ENCODE results near the gene GZMM. TPM values are rescaled to one million over a fixed set of nuclear protein-coding genes. Genes with fewer than 3 reads are reported as not detected.

The GZMM gene
- total RNA-seq, 1 experiment from 2014 or later = 0.66 TPM

GRCh38 chr19:580274-580835 is 36.5 kb downstream of the GZMM start:
- no peak overlapping the region for H4K91ac ChIP-seq (ENCODE audit: insufficient read length, low read depth, low read length)
- no peak overlapping the region for H3T11ph ChIP-seq (ENCODE audit: low read length)
- H3K9me3 Mint-ChIP-seq = no peaks in the 10 kb centered on the region
- no peaks in the 10 kb centered on the region for H3K27me3 ChIP-seq (ENCODE audit: insufficient read depth, low read length)
- no peak overlapping the region for H3K23ac ChIP-seq (ENCODE audit: insufficient read length, low read depth, low read length)
- no peaks in the 10 kb centered on the region for H3K9me3 ChIP-seq (ENCODE audit: control insufficient read depth, low read depth, low read length)
- no peak overlapping the region for H2BK12ac ChIP-seq (ENCODE audit: insufficient read length, low read depth, low read length)
- H3K4me3 Mint-ChIP-seq = no peak overlapping the region
- peaks cover 3% of the 10 kb centered on the region for H3K79me1 ChIP-seq (ENCODE audit: insufficient read depth, low read depth, low read length, poor library complexity, severe bottlenecking)
- no peak overlapping the region for H2AFZ ChIP-seq (ENCODE audit: low read length)
- H3K79me2 ChIP-seq (ENCODE audit: insufficient read depth, low read length) = peaks cover 27% of the 10 kb centered on the region; the same call in 1 of the 2 replicates
- H3K4me1 Mint-ChIP-seq = peaks cover 4 to 15% of the 10 kb centered on the region in 2 experiments
- no peak overlapping the region for H4K8ac ChIP-seq (replicated peaks; ENCODE audit: insufficient read length, low read depth, low read length)
- peaks cover 2% of the 10 kb centered on the region for H4K20me1 ChIP-seq (ENCODE audit: control insufficient read depth, insufficient read depth, insufficient read length)
- no peak overlapping the region for H2AK5ac ChIP-seq (ENCODE audit: insufficient read length, low read length)
- no peak overlapping the region for H3K4ac ChIP-seq (ENCODE audit: low read depth, low read length)
- no peaks in the 10 kb centered on the region; the same call in none of the 2 replicates for H3K27me3 Mint-ChIP-seq (ENCODE audit: low read depth)
- no CpG with 5 or more reads among the region's 22 CpGs for WGBS (ENCODE audit: extremely low coverage, insufficient read length, low lambda C conversion rate)
- H4K5ac ChIP-seq (ENCODE audit: insufficient read length, low read depth, low read length) = no peak overlapping the region
- no peak overlapping the region for H3K18ac ChIP-seq (ENCODE audit: insufficient read length, low read depth, low read length)
- H3K56ac ChIP-seq (ENCODE audit: insufficient read length, low read depth, low read length) = no peak overlapping the region
- no peak overlapping the region for H3K27ac ChIP-seq (ENCODE audit: insufficient read length, low read depth, low read length)
- no peak overlapping the region for H2BK120ac ChIP-seq (ENCODE audit: low read depth, low read length, poor library complexity, severe bottlenecking)
- peaks cover 6 to 38% (median 26%) of the 10 kb centered on the region in 3 experiments; a peak in 6 of 7 replicates for H3K36me3 Mint-ChIP-seq (ENCODE audit: insufficient read depth in 1 of 3, low read depth in 3 of 3)
- H3K4me2 ChIP-seq (ENCODE audit: insufficient read depth, insufficient read length, low read length) = no peak overlapping the region
- H2BK15ac ChIP-seq (ENCODE audit: low read depth, low read length) = no peak overlapping the region
- H3K14ac ChIP-seq (ENCODE audit: insufficient read depth, low read length) = no peak overlapping the region
- no peak overlapping the region for H2BK5ac ChIP-seq (ENCODE audit: insufficient read length, low read length)
- H3K27ac Mint-ChIP-seq = no peak overlapping the region; a peak in 1 of 7 replicates
- no peaks in the 10 kb centered on the region for H3K23me2 ChIP-seq (ENCODE audit: insufficient read length, low read depth, low read length, poor library complexity, severe bottlenecking)
- TF ChIP-seq CTCF (conservative IDR thresholded peaks at IDR 0.05) = no peak
- H3K9ac ChIP-seq (ENCODE audit: extremely low read depth, insufficient read length, low read length) = no peak overlapping the region
- no peaks in the 10 kb centered on the region; the same call in 1 of the 2 replicates for H3K4me1 ChIP-seq (ENCODE audit: insufficient read depth, low read length)
- DNase-seq = no peak
- no peak overlapping the region for H2BK20ac ChIP-seq (ENCODE audit: low read depth, low read length, poor library complexity, severe bottlenecking)
